ENCODE measurements around the gene ADPRS.

The ADPRS gene

GRCh38 chr1:36133484-36133883 is 44.8 kb downstream of the ADPRS start:
- DNase-seq (ENCODE audit: low spot score) = no peak

- no peak for DNase-seq (ENCODE audit: low spot score)
Observed at GRCh38 chr1:36134031-36134430, 45.3 kb downstream of the ADPRS start.

GRCh38 chr1:36134505-36135329 is 46.0 kb downstream of the ADPRS start:
- DNase-seq (ENCODE audit: low spot score) = no peak

- no peak for DNase-seq (ENCODE audit: low spot score)
Observed at GRCh38 chr1:36135330-36135667, 46.6 kb downstream of the ADPRS start.

- DNase-seq (ENCODE audit: low spot score) = no peak
Observed at GRCh38 chr1:36135796-36136195, 47.1 kb downstream of the ADPRS start.

GRCh38 chr1:36136535-36136934 is 47.8 kb downstream of the ADPRS start:
- no peak for DNase-seq (ENCODE audit: low spot score)

- no peak for DNase-seq (ENCODE audit: low spot score)
Observed at GRCh38 chr1:36137226-36137625, 48.5 kb downstream of the ADPRS start.

- DNase-seq (ENCODE audit: low spot score) = no peak
Observed at GRCh38 chr1:36137776-36138175, 49.1 kb downstream of the ADPRS start.

GRCh38 chr1:36139521-36139920 is 50.8 kb downstream of the ADPRS start:
- DNase-seq (ENCODE audit: low spot score) = no peak

GRCh38 chr1:36142121-36142520 is 53.4 kb downstream of the ADPRS start:
- DNase-seq (ENCODE audit: low spot score) = no peak

GRCh38 chr1:36143424-36143823 is 54.7 kb downstream of the ADPRS start:
- DNase-seq (ENCODE audit: low spot score) = no peak

Measured in putamen (tissue), 1 donor.